Mammary epithelial cell (primary cell): ENCODE measurements around the gene P2RY13.

Source experiments
- EZH2 ChIP-seq: IDR thresholded peaks from 2 replicates; pipeline ENCODE4 v1.6.1; 2012; ENCODE audit warnings: low read length, inconsistent platforms, borderline replicate concordance
- TF ChIP-seq, protein P1 (sequence below), 2 donors: IDR thresholded peaks in 1 of 2; conservative IDR thresholded peaks in 1 of 2; 2 replicates each; pipeline ENCODE4 v1.5.1; 2011 to 2012; ENCODE audit warnings: inconsistent platforms in 2 of 2, low read length in 2 of 2, mild to moderate bottlenecking in 2 of 2, control low read depth in 1 of 2, low read depth in 1 of 2; ENCODE audit not compliant: insufficient read depth in 1 of 2; ENCODE audit errors: extremely low read depth in 1 of 2

DNA sequence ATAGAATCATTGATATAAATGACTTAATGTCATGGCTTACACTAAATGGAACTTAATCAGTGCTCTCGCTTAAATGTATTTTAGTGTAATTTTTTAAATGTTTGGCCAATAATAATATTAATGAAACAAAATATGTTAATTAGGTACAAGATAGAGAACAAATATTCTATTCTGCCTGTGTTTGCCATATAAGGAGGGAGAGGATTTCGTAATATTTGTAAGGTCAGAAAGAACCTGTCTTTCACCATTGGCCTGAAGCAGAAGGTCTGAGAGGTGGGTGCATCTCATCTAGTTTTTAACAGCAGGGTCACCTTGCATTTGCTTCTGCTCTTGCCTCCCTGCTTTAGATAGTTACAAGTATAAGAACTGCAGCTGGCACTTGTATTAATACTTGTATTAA is 15.2 kb downstream of the P2RY13 start:
- TF ChIP-seq, protein P1, sequence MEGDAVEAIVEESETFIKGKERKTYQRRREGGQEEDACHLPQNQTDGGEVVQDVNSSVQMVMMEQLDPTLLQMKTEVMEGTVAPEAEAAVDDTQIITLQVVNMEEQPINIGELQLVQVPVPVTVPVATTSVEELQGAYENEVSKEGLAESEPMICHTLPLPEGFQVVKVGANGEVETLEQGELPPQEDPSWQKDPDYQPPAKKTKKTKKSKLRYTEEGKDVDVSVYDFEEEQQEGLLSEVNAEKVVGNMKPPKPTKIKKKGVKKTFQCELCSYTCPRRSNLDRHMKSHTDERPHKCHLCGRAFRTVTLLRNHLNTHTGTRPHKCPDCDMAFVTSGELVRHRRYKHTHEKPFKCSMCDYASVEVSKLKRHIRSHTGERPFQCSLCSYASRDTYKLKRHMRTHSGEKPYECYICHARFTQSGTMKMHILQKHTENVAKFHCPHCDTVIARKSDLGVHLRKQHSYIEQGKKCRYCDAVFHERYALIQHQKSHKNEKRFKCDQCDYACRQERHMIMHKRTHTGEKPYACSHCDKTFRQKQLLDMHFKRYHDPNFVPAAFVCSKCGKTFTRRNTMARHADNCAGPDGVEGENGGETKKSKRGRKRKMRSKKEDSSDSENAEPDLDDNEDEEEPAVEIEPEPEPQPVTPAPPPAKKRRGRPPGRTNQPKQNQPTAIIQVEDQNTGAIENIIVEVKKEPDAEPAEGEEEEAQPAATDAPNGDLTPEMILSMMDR (conservative IDR thresholded peaks at IDR 0.05 in 1 of 2, IDR thresholded peaks at IDR 0.05 in 1 of 2; ENCODE audit: extremely low read depth in 1 of 2, insufficient read depth in 1 of 2, low read depth in 1 of 2, low read length in 2 of 2), result no peak
- TF ChIP-seq EZH2, result no peak
